Airway epithelial cell (primary cell): Measurements from ENCODE around the gene CYBC1. TPM values are rescaled to one million over a fixed set of nuclear protein-coding genes. Genes with fewer than 3 reads are reported as not detected.

Source experiments
- total RNA-seq: library from RNA; depleted of rRNA; stranded (reverse); fragments of >200 nt; gene quantifications from 2 replicates; pipeline ENCODE4 v1.2.3, GENCODE V29; 2015

Gene CYBC1
- total RNA-seq = 50.5 and 60.0 TPM in 2 replicates

DNA sequence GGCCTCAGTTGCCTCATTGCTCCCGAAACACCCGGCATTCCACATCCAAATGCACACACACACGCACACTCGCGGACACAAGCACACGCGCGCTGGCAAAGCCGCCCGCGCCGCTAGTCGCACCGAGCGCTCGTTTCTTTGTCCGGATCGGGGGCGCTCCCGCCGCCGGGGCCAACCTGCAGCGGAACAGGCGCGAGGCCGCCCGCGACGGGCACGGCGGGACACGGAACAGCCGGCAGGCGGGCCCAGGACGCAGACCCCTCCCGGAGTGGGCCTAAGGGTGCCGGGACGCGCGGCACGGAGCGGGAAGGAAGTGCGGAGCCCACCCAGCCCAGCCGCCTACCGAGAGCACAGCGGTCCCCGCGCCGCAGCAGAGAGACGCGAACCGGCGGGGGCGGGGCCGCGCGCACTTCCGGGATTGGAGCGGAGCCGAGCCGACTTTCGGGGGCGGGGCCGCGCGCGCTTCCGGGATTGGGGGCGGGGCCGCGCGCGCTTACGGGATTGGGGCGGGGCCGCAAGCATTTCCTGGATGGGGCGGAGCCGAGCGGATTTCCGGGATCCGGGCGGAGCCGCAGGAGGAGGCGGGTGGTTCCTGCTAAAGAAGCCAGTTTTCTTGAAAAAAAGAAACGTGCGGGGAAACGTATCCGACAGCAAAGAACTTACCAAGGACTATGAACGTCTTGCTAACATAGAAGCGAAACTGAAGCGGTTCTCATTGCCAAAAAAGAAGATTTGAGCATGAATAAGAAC is at the start of gene CYBC1:
Gene CYBC1 (minus strand): TSS at position 396 of the 750 bp plus-strand sequence. CDS start 1,498 bp downstream, outside the sequence.

DNA sequence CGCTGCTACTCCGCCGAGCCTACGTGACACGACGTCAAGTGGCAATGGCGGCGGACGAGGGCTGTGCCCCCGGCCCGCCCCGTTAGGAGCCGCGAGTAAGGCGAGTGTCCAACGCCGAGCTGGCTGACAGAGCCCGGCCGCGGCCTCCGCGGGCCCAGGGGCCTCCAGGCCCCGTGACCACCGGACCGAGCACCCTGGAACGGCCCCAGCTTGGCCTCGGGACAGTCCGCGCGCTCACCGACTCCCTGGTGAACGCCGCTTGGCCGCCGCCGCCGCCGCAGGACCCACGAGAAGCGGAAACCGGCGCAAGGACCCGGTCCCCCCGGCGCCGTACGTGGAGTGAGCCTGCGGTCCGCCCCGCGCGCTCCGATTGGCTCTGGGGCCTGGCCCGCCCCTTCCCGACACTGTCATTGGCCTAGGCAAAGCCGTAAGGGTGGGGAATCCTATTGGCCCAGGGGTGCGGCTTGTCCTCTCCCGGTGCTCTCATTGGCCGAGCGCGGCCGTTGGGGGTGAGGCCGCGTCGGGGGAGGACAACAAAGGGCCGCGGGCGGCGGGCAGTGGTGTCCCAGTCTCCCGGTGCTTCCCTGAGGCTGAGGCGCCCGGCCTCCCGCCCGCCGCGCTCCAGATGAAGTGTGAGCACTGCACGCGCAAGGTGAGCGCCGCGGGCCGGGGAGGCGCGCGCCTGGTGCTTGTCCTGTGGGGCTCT is 7.8 kb upstream of the CYBC1 start, which contains the start of gene NARF:
Gene NARF (plus strand): TSS at position 563 of the 706 bp plus-strand sequence. CDS start 63 bp downstream, at position 626.

DNA sequence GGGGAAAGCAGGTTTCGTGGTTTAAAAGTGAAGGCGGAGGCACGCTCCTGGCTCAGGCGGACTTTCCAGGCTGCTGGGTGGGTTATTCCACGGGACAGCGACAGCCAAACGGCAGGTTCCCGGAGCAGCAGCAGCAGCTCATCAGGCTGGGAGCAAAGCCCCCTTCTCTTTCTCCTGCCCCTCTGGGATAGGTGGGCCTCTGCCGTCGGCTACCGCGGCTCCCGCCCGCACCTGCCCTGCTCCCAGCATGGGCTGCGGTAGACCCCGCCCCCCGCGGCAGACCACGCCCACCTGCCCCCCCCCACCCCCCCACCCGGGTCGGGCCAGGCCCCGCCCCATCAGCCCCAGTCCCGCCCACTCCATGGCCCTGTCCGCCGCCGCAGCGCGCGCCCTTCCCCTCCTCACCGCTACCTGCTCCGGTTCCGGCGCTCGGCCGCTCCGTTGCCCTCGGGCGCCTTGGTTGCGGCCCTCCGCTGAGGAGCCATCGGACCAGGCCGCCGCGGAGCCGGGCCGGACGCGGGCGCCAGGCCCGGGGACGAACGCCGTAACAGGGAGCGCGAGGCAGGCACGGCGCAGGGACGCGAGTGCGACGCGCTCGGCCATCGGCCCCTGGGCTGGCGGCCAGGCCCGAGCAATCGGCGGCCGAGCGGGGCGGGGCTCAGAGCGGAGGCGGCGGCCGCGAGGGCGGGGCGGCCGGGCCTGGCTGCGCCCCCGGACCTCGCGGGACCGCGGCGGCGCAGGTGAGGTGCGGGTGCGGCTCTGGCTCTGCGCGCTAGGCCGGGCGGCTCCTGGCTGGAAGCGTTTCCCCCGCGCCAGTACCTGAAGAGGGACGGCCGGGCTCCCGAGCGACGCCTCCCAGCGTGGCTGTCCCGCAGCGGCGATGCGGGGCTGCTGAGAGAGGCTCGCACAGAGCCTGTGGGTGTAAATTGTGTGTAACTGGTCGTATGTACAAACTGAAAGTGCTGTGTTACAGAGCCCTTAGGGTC is 32.3 kb downstream of the CYBC1 start, which contains the start of the genes HEXD and OGFOD3:
Gene HEXD (plus strand): TSS at position 347 of the 986 bp plus-strand sequence. CDS start 1,453 bp downstream, outside the sequence.
Gene OGFOD3 (minus strand): TSS at position 586 of the 986 bp plus-strand sequence. CDS start 101 bp downstream, at position 485.

Other genes starting within 250 kb of the CYBC1 start
- 8.1 and 16.5 TPM in 2 replicates for gene CCDC57, start 237.9 kb downstream of the CYBC1 start, total RNA-seq
- 256 and 274 TPM in 2 replicates for gene SLC16A3, start 221.7 kb downstream of the CYBC1 start, total RNA-seq
- gene CSNK1D, start 177.1 kb downstream of the CYBC1 start, total RNA-seq = 41.8 and 42.7 TPM in 2 replicates
- 0.14 TPM in 1 of 2 replicates, not detected in the other for gene CD7, start 133.1 kb downstream of the CYBC1 start, total RNA-seq
- 4.0 and 8.5 TPM in 2 replicates for gene SECTM1, start 117.0 kb downstream of the CYBC1 start, total RNA-seq
- not detected in 2 replicates for gene TEX19, start 91.5 kb downstream of the CYBC1 start, total RNA-seq
- gene UTS2R, start 79.0 kb downstream of the CYBC1 start, total RNA-seq = not detected in 2 replicates
- 7.2 and 9.2 TPM in 2 replicates for gene HEXD, start 32.4 kb downstream of the CYBC1 start, total RNA-seq
- gene OGFOD3, start 32.2 kb downstream of the CYBC1 start, total RNA-seq = 16.4 and 32.8 TPM in 2 replicates
- gene NARF, start 8.0 kb upstream of the CYBC1 start, total RNA-seq = 48.7 and 61.7 TPM in 2 replicates
- gene FOXK2, start 69.0 kb upstream of the CYBC1 start, total RNA-seq = 30.6 and 41.6 TPM in 2 replicates
- gene WDR45B, start 197.7 kb upstream of the CYBC1 start, total RNA-seq = 67.0 and 75.7 TPM in 2 replicates
- 14.0 and 17.0 TPM in 2 replicates for gene RAB40B, start 247.9 kb upstream of the CYBC1 start, total RNA-seq